GM10266 (cell line): ENCODE measurements around the gene OR10H4.

Experiments used
- DNase-seq: peaks from one replicate; pipeline ENCODE4 v3.0.0; 2012; ENCODE audit errors: extremely low spot score
- TF ChIP-seq, protein P1 (sequence below): IDR thresholded peaks from 2 replicates; pipeline ENCODE4 v1.5.1; 2012; ENCODE audit warnings: mild to moderate bottlenecking, low read depth; ENCODE audit not compliant: control insufficient read depth, insufficient read depth; ENCODE audit errors: missing control alignments

OR10H4 gene

GRCh38 chr19:15998166-15998565 lies 49.4 kb downstream of the OR10H4 start:
- DNase-seq = no peak
- TF ChIP-seq, protein P1, sequence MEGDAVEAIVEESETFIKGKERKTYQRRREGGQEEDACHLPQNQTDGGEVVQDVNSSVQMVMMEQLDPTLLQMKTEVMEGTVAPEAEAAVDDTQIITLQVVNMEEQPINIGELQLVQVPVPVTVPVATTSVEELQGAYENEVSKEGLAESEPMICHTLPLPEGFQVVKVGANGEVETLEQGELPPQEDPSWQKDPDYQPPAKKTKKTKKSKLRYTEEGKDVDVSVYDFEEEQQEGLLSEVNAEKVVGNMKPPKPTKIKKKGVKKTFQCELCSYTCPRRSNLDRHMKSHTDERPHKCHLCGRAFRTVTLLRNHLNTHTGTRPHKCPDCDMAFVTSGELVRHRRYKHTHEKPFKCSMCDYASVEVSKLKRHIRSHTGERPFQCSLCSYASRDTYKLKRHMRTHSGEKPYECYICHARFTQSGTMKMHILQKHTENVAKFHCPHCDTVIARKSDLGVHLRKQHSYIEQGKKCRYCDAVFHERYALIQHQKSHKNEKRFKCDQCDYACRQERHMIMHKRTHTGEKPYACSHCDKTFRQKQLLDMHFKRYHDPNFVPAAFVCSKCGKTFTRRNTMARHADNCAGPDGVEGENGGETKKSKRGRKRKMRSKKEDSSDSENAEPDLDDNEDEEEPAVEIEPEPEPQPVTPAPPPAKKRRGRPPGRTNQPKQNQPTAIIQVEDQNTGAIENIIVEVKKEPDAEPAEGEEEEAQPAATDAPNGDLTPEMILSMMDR = no peak
